Measurements from ENCODE around the gene MAFB. TPM values are rescaled to one million over a fixed set of nuclear protein-coding genes. Genes with fewer than 3 reads are reported as not detected.

Gene MAFB
- total RNA-seq, 4 donors from 2014 or later = 4.6 to 21.5 (median 16.9) TPM

- peaks cover 0 to 16% (median 7%) of the 10 kb centered on the region in 4 donors for H3K4me1 ChIP-seq
- no peaks in the 10 kb centered on the region for H3K36me3 ChIP-seq
- DNase-seq = no peak
- H3K9me3 ChIP-seq = no peaks in the 10 kb centered on the region
- H3K27me3 ChIP-seq = peaks cover 0 to 20% of the 10 kb centered on the region in 2 donors
- no peak overlapping the region for H3K27ac ChIP-seq
- no peak for TF ChIP-seq CTCF (IDR thresholded peaks at IDR 0.05)
- no peak for TF ChIP-seq POLR2A (IDR thresholded peaks at IDR 0.05)
- no peak overlapping the region for H3K4me3 ChIP-seq
Measured at GRCh38 chr20:40694246-40694645, 5.2 kb upstream of the MAFB start.

- Histone ChIP-seq H3K36me3 (no peaks in the 10 kb centered on the region), H3K9me3 (no peaks in the 10 kb centered on the region), H3K27ac (no peak overlapping the region), H3K4me1 (peaks cover 0 to 24% (median 12%) of the 10 kb centered on the region in 4 donors), H3K27me3 (peaks cover 0 to 20% of the 10 kb centered on the region in 2 donors), H3K4me3 (no peak overlapping the region)
- TF ChIP-seq CTCF (IDR thresholded peaks at IDR 0.05) = no peak
- no peak for TF ChIP-seq POLR2A (IDR thresholded peaks at IDR 0.05)
- DNase-seq = no peak
Measured at GRCh38 chr20:40692240-40693011, 3.4 kb upstream of the MAFB start.

- Histone ChIP-seq H3K27me3 (peaks cover 0 to 20% of the 10 kb centered on the region in 2 donors), H3K4me1 (peaks cover 0 to 24% (median 12%) of the 10 kb centered on the region in 4 donors), H3K4me3 (peak overlapping the region in 1 of 4 donors; percentile 73), H3K9me3 (no peaks in the 10 kb centered on the region), H3K36me3 (no peaks in the 10 kb centered on the region), H3K27ac (no peak overlapping the region)
- DNase-seq = no peak
- TF ChIP-seq POLR2A (IDR thresholded peaks at IDR 0.05) (no peak), CTCF (IDR thresholded peaks at IDR 0.05) (no peak)
Measured at GRCh38 chr20:40691566-40692239, 2.7 kb upstream of the MAFB start.

GRCh38 chr20:40690836-40691565, 2.0 kb upstream of the MAFB start:
- TF ChIP-seq POLR2A (IDR thresholded peaks at IDR 0.05) (no peak), CTCF (IDR thresholded peaks at IDR 0.05) (no peak)
- Histone ChIP-seq H3K27me3 (peaks cover 0 to 20% of the 10 kb centered on the region in 2 donors), H3K4me3 (peak overlapping the region in 2 of 4 donors; percentile 55 to 73), H3K4me1 (peaks cover 0 to 24% (median 12%) of the 10 kb centered on the region in 4 donors), H3K9me3 (no peaks in the 10 kb centered on the region), H3K36me3 (no peaks in the 10 kb centered on the region), H3K27ac (no peak overlapping the region)
- DNase-seq = no peak

All from Peyer's patch (tissue), 4 donors.